Skeletal muscle satellite cell (primary cell): ENCODE measurements around the gene KRTAP4-16.
A peak's percentile ranks its signal among the peaks of the same experiment; 100 is the strongest.
"Not testable (repeated sequence)": the region's sequence is repeated elsewhere in the genome, so short reads cannot be mapped to it uniquely, and the experiment has no call there.

Experiments used
- H3K27me3 ChIP-seq: 2 replicates; pipeline ENCODE4 v1.7.0; 2013; ENCODE audit warnings: low read length; ENCODE audit not compliant: control insufficient read depth, insufficient read depth
- H3K36me3 ChIP-seq: 2 replicates; pipeline ENCODE4 v1.7.0; 2013; ENCODE audit warnings: mild to moderate bottlenecking, control low read depth, low read length; ENCODE audit not compliant: insufficient read depth
- H3K4me1 ChIP-seq: 2 replicates; pipeline ENCODE4 v1.7.0; 2013; ENCODE audit warnings: low read length; ENCODE audit not compliant: control insufficient read depth, insufficient read depth
- H3K4me2 ChIP-seq: 2 replicates; pipeline ENCODE4 v1.7.0; 2013; ENCODE audit warnings: mild to moderate bottlenecking, low read length
- H3K4me3 ChIP-seq: 2 replicates; pipeline ENCODE4 v1.7.0; 2013; ENCODE audit warnings: low read length
- H3K9ac ChIP-seq: 2 replicates; pipeline ENCODE4 v1.7.0; 2013; ENCODE audit warnings: mild to moderate bottlenecking, low read depth, low read length, moderate library complexity
- H3K9me3 ChIP-seq: replicated peaks from 2 replicates; pipeline ENCODE4 v1.7.0; 2013; ENCODE audit warnings: mild to moderate bottlenecking, control low read depth, low read length

The KRTAP4-16 gene

DNA sequence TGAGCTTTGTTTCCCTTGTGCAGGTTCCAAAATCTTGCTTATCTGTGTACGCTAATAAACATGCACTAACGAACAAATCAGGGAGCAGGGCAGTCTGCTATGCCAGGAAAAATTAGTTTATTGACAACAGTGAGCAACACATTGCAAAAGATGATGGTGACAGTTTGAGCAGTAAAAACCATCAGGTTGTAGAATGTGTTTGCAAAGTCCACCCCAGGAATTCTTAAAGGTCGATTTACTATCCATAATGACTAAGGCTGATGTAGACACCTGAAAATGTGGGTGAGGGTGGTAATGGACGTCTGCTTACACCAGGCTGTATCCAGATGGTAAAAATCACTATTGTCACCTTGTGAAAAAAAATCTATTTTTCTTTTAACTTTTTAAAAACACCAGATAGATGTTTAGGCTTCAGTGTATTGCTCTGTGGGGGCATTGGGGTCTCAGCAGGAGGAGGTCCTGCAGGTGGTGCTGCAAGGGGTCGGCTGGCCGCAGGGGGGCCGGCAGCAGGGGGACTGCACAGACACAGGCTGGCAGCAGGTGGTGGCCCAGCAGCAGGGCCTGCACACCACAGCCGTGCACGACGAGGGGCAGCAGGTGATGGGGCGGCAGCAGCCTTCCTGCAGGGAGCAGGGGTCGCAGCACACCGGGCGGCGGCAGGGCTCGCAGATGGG, 36.9 kb downstream of the KRTAP4-16 start:
- H3K9me3 ChIP-seq, H3K4me2 ChIP-seq, H3K36me3 ChIP-seq, H3K4me3 ChIP-seq, H3K27me3 ChIP-seq, H3K9ac ChIP-seq: not testable (repeated sequence)
- peaks cover 43% of the 10 kb centered on the region for H3K4me1 ChIP-seq

DNA sequence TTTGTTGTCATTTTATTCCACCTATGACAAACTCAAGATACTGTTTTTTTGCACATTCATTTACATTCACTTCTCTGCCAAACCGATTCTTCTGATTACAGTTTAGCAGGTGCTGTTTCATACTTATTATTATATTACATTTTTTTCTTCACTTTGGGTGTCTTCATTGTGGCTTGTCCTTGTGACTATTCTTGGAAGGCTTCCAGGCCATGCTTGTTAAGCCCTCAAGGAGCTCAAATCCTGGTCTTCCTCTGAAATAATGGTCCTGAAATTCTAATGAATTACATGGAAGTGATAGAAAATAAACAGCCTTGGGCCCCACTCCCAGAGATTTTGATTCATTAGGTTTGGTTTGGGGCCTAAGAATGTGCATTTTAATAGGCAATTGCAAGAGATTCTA, 37.7 kb downstream of the KRTAP4-16 start:
- H3K4me3 ChIP-seq = no peak overlapping the region
- H3K4me2 ChIP-seq = no peak overlapping the region
- no peak overlapping the region for H3K9ac ChIP-seq
- H3K9me3 ChIP-seq = no peaks in the 10 kb centered on the region
- peaks cover 50% of the 10 kb centered on the region for H3K4me1 ChIP-seq
- H3K36me3 ChIP-seq = no peaks in the 10 kb centered on the region
- H3K27me3 ChIP-seq = no peaks in the 10 kb centered on the region

DNA sequence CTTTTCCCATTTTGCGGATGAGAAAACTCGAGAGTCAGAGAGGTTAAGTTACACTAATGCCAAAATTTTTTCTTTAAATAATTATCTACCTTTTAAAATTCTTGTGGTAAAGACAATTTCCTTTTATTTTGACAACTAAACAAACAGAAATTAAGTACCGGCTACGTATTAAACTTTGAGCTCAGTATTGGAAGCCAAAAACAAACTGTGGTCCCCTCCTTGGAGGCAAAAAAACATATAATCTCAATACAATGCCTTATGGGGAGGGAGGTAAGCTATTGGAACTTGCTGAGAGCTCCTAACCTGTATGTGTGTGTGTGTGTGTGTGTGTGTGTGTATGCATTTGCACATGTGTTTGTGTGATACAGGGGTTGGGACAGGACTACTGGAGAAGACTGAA, 38.6 kb downstream of the KRTAP4-16 start:
- Histone ChIP-seq H3K9ac (peak overlapping the region; percentile 80), H3K36me3 (no peaks in the 10 kb centered on the region), H3K4me2 (no peak overlapping the region), H3K9me3 (no peaks in the 10 kb centered on the region), H3K4me1 (peaks cover 57% of the 10 kb centered on the region), H3K27me3 (no peaks in the 10 kb centered on the region), H3K4me3 (no peak overlapping the region)

DNA sequence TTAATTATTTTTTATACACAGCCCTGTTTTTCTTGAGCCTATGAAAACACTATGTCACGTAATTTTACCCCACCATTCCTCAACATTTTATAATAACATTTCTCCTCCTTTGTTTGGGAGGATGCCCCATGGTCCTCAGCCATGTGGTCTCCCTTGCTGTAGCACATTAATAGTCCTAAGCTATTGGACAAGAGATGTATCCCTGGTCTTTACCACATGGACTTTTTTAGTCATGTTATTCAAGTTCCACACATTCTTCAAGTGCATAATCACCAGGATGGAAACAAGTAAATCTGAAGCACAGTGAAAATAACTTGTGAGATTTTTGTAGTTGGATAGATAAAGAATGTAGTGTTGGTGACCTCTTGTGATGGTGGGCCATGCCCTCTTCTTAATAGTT, 40.0 kb downstream of the KRTAP4-16 start:
- no peaks in the 10 kb centered on the region for H3K9me3 ChIP-seq
- H3K9ac ChIP-seq = peak overlapping the region; percentile 80
- H3K4me1 ChIP-seq = peaks cover 60% of the 10 kb centered on the region
- H3K36me3 ChIP-seq = no peaks in the 10 kb centered on the region
- H3K4me2 ChIP-seq = no peak overlapping the region
- no peaks in the 10 kb centered on the region for H3K27me3 ChIP-seq
- H3K4me3 ChIP-seq = no peak overlapping the region

DNA sequence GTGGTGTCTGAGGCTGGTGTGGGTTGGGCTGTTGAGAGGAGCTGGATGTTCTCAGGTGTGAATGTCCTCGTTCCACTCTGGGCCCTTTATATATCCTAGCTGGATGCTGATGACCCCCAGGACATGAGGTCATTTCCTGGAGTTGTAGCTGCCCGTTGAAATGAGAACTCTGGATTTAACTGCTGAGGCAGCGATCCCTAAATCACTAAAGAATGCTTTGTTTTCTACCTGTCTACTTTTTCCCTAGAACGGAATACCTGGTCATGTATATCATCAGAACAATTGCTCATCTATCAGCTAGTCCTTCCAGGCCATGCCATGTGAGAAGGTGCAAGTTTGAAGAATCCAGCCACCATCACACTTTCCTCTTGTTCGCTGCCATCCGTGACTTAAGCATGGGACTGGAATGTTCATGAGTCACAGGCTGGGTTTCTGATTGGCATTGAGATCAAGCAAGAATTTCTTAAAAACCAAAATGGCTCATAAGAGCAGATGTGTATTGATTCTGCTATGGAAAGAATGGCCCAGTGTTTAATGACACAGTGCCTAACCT, 41.9 kb downstream of the KRTAP4-16 start, which contains the start of gene KRTAP2-3:
KRTAP2-3 (minus strand) TSS at position 63 of the 553 bp plus-strand sequence. CDS start 64 bp downstream, outside the sequence.
- Histone ChIP-seq H3K9ac (peak within 1 kb of the TSS; percentile 76), H3K36me3 (no peaks in the 10 kb centered on the region), H3K4me2 (peak within 1 kb of the TSS; percentile 67), H3K9me3 (no peaks in the 10 kb centered on the region), H3K27me3 (no peaks in the 10 kb centered on the region), H3K4me1 (peaks cover 49% of the 10 kb centered on the region), H3K4me3 (no peak within 1 kb of the TSS)

DNA sequence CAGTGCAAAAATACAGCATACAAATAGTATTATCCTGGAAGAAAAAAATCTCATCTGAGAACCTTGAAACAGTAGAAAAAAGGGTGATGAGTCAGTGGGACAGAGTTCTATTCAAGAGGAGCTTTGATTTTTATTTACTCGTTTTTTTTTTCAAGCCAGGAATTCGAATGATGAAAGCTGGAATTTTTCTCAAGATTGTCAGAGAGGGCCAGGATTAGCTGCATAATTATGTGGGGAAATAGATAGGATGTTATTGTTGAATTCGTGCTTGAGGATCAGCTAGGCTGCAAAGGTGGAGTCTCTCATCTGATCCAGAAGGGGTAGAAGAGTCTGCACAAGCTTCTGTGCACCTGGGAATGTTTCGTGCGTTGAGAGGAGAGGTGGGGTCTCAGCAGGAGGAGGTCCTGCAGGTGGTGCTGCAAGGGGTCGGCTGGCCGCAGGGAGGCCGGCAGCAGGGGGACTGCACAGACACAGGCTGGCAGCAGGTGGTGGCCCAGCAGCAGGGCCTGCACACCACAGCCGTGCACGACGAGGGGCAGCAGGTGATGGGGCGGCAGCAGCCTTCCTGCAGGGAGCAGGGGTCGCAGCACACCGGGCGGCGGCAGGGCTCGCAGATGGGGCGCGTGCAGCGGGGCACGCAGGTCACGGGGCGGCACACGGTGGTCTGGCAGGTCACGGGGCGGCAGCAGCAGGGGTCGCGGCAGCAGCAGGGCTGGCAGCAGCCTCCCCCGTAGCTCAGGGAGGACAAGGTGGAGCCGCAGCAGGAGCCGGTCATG, 42.5 kb downstream of the KRTAP4-16 start:
- H3K36me3 ChIP-seq, H3K27me3 ChIP-seq, H3K4me3 ChIP-seq, H3K9me3 ChIP-seq: not testable (repeated sequence)
- peaks cover 49% of the 10 kb centered on the region for H3K4me1 ChIP-seq
- peak overlapping the region; percentile 67 for H3K4me2 ChIP-seq
- H3K9ac ChIP-seq = peak overlapping the region; percentile 76

DNA sequence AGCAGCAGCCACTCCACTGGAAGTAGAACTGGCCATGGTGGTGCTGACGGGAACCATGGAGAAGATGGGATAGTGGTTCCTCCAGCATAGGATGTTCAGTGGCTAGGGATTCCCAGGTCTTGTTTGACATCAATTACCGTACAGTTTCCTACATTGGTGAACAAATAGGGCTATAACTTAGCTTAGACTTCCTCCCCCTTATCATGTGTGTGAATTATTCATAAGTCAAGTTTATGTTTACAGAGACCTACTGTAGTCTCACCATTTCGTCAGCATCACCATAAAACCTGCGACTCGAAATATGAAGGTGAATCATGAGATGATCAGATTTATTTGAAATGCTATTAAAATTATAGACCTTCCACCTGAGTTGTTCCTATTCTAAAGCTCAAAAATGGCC, 43.3 kb downstream of the KRTAP4-16 start:
- Histone ChIP-seq H3K4me2 (peak overlapping the region; percentile 22), H3K9me3 (no peaks in the 10 kb centered on the region), H3K4me3 (no peak overlapping the region), H3K4me1 (peaks cover 48% of the 10 kb centered on the region), H3K27me3 (no peaks in the 10 kb centered on the region), H3K9ac (peak overlapping the region; percentile 71), H3K36me3 (no peaks in the 10 kb centered on the region)

DNA sequence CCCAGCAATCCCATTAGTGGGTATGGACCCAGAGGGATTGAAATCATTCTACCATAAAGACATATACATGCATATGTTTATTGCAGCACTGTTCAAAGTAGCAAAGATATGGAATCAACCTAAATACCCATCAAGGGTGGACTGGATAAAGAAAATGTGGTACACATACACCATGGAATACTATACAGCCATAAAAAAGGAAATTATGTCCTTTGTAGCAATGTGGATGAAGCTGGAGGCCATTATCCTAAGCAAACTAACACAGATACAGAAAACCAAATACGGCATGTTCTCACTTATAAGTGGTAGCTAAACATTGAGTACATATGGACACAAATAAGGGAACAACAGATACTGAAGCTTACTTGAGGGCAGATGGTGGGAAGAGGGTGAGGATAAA, 44.5 kb downstream of the KRTAP4-16 start:
- H3K9ac ChIP-seq = no peak overlapping the region
- no peaks in the 10 kb centered on the region for H3K9me3 ChIP-seq
- H3K27me3 ChIP-seq = no peaks in the 10 kb centered on the region
- no peaks in the 10 kb centered on the region for H3K36me3 ChIP-seq
- peaks cover 41% of the 10 kb centered on the region for H3K4me1 ChIP-seq
- H3K4me2 ChIP-seq = no peak overlapping the region
- H3K4me3 ChIP-seq = no peak overlapping the region

DNA sequence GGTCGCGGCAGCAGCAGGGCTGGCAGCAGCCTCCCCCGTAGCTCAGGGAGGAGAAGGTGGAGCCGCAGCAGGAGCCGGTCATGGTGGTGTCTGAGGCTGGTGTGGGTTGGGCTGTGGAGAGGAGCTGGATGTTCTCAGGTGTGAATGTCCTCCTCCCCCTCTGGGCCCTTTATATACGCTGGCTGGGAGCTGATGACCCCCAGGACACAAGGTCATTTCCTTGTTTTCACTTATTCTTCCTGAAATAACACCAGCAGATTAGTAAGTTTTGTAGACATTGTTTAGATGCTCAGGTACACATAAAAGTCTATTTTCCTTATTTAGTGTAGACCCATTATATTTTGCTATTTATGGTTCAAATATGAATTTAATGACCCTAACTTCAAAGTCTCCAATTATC, 46.9 kb downstream of the KRTAP4-16 start, which contains the start of gene KRTAP2-2:
KRTAP2-2 (minus strand) TSS at position 101 of the 400 bp plus-strand sequence; CDS start at position 82, 19 bp downstream.
- H3K4me2 ChIP-seq, H3K36me3 ChIP-seq, H3K9ac ChIP-seq, H3K4me3 ChIP-seq, H3K9me3 ChIP-seq, H3K27me3 ChIP-seq: not testable (repeated sequence)
- peaks cover 24% of the 10 kb centered on the region for H3K4me1 ChIP-seq

DNA sequence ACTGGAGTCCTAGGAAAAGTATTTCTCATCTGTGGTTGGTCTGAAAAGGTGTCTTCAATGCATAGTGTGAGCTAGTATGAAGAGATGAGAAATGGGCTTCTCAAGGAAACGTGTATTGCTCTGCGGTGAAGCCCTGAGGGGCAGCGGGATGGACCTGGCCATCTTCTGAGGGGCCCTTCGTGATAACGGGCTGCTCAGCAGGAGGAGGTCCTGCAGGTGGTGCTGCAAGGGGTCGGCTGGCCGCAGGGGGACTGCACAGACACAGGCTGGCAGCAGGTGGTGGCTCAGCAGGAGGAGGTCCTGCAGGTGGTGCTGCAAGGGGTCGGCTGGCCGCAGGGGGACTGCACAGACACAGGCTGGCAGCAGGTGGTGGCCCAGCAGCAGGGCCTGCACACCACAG, 47.5 kb downstream of the KRTAP4-16 start:
- not testable (repeated sequence) for H3K9ac ChIP-seq, H3K36me3 ChIP-seq, H3K4me3 ChIP-seq, H3K9me3 ChIP-seq, H3K27me3 ChIP-seq, H3K4me2 ChIP-seq
- peaks cover 20% of the 10 kb centered on the region for H3K4me1 ChIP-seq

DNA sequence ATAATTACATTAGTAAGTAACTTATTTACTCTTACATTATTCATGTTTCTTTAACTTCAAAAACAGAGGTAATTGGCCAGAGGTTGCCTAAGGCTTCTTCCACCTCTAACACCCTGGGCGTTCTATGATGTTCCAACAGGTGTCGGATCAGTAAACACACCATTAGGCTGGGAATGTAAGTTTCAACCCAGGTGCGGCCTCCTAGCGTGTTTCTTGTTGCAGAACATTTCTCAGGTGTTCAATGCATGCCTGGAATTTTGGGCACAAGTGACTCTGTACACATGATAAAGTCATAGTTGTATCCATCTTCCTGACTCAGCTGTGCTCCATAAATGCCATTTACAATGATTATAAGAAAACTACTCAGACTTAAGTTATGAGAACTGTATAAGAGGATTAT, 48.0 kb downstream of the KRTAP4-16 start:
- Histone ChIP-seq H3K9ac (no peak overlapping the region), H3K4me1 (peaks cover 19% of the 10 kb centered on the region), H3K27me3 (no peaks in the 10 kb centered on the region), H3K9me3 (no peaks in the 10 kb centered on the region), H3K4me2 (no peak overlapping the region), H3K4me3 (no peak overlapping the region), H3K36me3 (no peaks in the 10 kb centered on the region)
